GM23248 (cell line): ENCODE data around the gene NAPSA.
"Not testable (repeated sequence)": the region's sequence is repeated elsewhere in the genome, so short reads cannot be mapped to it uniquely, and the experiment has no call there.

ENCODE experiments used
- EZH2 ChIP-seq: fragments of 200-600 bp; sonication (generic); IDR thresholded peaks from 2 replicates; pipeline ENCODE4 v1.6.1; 2018; ENCODE audit warnings: antibody characterized with exemption, mild to moderate bottlenecking; ENCODE audit not compliant: insufficient read depth, poor library complexity, severe bottlenecking
- EZH2phosphoT487 ChIP-seq: fragments of 200-600 bp; sonication (generic); IDR thresholded peaks from 2 replicates; pipeline ENCODE4 v1.6.1; 2018; ENCODE audit warnings: antibody characterized with exemption, moderate library complexity, mild to moderate bottlenecking, low read depth; ENCODE audit not compliant: insufficient read depth

- not testable (repeated sequence) for TF ChIP-seq EZH2, EZH2phosphoT487
These were observed 35.5 kb downstream of the NAPSA start for GRCh38 chr19:50329926-50330294.
